Stimulated activated CD4-positive, alpha-beta T cell treated with anti-CD3 and anti-CD28 coated beads, Interleukin-1b, Interleukin-23, amount 100 ng/mL, for 48 hours (primary cell): Measurements from ENCODE around the gene SDR42E2.
A peak's percentile ranks its signal among the peaks of the same experiment; 100 is the strongest.
"Not testable (repeated sequence)": the region's sequence is repeated elsewhere in the genome, so short reads cannot be mapped to it uniquely, and the experiment has no call there.

Experiments used
- DNase-seq: peaks from one replicate; pipeline ENCODE4 v3.0.0-alpha.2; 2020

Gene SDR42E2

DNA sequence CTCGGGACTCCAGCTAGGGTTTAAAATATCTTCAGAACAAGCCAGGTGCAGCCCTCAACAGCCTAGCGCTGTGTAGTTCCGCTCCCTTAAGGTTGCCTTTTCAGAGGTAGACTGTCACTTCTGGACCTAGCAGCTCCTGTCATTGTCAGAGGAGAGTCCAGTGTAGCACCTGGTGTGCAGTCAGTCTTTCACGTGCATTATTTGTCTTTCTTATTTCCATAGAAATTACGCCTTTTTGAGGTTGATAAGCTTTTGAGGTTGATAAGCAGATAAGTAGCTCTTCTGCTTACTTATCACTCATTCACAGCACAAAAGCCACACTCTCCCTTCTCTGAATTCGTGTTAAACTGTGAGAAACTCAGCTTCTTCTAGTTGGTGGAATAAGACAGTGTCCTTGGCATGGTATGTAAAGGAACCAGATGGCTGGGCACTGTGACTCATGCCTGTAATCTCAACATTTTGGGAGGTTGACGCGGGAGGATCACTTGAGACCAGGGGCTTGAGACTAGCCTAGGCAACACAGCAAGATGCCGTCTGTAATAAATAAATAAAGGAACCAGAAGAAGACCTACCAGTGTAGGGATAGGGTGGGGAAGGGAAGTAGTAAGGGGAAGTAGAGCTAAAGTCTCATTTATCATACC, 54.0 kb downstream of the SDR42E2 start:
- no peak for DNase-seq

DNA sequence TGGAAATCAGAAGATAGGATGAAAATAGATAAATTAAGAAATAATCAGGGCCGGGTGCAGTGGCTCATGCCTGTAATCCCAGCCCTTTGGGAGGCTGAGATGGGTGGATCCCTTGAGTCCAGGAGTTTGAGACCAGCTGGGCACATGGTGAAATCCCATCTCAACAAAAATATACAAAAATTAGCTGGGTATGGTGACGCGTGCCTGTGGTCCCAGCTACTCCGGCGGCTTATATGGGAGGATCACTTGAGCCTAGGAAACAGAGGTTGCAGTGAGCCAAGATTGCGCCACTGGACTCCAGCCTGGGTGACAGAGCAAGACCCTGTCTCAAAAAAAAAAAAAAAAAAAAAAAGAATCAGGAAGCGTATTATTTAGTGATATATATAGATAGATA, 54.5 kb downstream of the SDR42E2 start:
- DNase-seq, result not testable (repeated sequence)

DNA sequence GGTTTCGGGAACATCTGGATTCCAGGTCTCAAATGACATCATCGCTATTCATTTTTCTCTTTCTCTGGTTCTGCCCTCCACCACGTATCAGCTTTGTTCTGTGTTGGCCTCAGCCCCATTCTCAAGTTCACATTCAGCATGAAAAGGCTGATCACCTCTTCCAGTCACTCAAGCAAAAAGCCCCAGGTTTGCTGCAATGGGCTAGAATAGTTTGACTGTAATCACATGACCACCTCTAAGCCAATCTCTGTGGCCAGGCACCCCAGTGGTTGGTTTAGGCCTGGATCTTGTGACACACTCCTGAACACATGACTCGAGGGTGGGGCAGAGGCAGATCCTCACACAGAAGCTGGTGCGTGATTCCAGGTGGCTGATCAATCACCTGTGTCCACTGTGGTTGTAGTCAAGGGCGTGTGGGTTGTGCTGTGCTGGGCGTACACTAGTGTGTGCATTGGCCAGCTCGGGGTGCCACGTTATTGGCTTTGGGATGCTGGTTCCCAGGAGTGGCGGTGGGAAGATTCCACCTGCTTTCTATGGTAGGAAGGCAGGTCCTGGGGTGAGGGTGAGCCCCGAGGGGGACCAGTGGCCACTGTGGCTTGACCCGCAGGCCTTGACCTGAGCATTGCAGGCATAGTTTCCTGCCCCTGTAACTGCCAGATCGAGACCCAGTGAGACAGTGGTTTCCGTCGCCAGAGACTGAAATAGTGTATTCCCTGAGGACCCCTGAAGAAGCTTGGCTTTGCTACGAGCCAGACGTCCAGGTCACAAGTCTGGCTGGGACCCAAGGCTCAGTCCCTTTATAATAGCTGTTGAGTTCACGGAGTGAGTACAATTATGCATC, 55.8 kb downstream of the SDR42E2 start:
- DNase-seq, result peak; percentile 60

DNA sequence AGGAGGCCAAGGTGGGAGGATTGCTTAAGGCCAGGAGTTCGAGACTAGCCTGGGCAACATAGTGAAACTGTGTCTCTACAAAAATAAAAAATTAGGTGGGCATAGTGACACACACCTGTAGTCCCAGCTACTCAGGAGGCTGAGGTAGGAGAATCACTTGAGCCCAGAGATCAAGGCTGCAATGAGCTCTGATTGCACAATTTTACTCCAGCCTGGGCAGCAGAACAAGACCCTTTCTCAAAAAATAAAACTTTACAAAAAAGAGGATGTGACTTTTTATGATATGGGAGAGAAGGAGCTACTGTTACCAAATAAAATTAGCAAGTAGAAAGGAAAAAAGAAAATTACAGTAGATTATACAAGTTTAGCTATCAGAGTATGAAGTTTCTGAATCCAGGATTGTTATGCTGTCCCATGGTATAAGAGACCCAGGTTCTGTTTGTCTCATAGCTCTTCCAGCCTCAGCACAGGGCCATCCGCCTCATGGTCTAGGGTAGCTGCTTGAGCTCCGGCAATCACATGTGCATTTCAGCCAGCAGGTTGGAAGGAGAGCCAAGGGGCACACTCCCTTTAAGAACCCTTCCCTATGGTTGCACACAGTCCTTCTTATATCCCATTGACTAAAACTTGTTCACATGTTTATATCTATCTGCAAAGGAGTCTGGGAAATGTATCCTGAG, 57.2 kb downstream of the SDR42E2 start:
- DNase-seq, result no peak

DNA sequence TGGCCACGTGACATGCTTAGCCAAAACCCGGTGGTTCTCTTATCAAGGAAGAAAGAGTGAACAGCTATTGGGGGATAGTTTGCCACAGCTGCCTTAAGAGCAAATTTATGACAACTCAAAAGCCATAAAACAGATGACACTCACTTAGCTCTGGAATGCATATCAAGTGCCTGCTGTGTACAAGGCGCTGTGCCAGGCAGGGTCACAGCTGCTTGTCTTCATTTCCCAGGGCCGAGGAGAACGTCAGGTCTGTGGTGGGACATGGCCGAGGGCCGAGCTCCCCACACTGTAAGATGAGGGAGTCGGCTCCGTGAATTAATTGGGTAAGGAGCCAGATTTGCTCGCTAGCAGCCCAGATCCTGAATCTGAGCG, 57.7 kb downstream of the SDR42E2 start:
- no peak for DNase-seq

DNA sequence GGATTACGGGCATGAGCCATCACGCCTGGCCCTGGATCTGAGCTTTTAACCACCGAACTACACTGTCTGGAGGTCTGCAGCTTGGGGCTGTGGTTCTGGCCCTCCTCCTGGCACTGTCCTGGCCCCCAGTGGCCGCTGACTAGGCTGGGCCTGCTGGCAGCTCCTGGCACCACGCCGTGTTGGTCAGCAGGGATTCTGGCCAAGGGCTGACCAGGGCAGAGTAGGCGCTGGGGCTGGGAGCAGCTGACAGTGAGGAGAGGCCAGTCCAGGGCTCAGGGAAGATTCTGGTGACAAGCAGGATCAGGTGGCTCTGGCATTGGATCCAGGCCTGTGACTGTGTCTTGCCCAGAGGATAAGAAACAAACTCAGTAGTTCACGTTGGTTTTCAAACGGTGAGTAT, 58.4 kb downstream of the SDR42E2 start:
- no peak for DNase-seq

DNA sequence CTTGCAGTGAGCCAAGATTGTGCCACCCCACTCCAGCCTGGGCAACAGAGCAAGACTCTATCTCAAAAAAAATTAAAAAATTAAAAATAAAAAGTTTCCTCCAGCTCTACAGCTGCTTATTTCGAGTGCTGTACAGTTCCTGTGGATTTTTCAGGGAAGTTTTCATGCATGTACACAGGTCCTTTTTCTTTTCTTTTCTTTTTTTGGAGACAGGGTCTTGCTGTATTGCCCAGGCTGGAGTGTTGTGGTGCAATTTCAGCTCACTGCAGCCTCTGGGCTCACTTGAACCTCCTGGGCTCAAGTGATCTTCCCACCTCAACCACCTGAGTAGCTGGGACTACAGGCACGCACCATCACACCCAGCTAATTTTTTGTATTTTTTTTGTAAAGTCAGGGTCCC, 59.7 kb downstream of the SDR42E2 start:
- no peak for DNase-seq

DNA sequence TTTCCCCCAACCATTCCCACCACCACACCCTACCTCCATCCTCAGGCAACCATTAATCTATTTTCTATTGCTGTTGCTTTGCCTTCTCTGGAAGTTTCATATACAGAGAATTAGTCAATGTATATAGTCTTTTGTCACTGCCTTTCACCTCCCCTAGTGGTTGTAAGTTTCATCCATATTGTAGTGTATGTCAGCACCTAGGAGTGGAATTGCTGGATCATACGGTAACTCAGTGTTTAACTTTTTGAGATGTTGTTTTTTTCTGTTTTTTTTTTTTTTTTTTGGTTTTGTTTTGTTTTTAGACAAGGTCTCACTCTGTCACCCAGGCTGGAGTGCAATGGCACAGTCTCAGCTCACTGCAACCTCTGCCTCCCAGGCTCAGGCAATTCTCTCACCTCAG, 60.7 kb downstream of the SDR42E2 start:
- no peak for DNase-seq

DNA sequence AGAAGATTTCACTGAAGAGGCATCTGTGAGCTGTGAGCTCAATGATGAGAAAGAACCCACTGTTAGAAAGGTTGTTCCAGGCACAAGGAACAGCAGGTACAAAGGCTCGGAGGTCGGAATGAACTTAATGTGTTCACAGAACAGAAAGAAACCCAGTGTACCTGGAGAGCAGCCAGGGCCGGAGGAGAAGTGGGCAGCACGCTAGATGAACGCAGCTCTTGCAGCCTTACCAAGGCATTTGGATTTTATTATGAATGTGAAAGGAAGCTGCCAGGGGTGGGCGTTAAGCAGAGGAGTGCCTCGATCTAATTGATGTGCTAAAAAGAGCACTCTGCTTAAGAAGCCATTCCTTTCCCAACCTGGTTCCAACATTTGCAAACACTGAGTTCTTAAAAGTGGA, 62.8 kb downstream of the SDR42E2 start:
- DNase-seq, result no peak

DNA sequence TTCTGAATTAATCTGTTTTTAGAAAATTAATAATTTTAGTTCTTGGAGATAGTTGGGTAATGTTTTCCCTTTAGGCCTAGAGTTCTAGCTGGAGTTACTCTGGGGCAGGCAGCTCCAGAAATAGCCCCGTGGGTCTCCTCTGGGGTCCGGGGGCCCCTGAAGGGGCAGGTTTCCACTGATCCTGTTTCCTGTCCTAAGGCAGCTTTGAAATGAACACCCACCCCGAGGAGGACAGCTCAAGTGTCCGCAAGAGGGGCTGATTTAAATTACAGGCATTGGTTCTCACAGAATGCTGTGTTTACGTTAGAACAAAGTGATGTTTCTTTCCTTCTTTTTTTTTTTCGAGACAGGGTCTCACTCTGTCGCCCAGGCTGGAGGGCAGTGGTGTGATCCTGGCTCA, 67.6 kb downstream of the SDR42E2 start:
- no peak for DNase-seq

DNA sequence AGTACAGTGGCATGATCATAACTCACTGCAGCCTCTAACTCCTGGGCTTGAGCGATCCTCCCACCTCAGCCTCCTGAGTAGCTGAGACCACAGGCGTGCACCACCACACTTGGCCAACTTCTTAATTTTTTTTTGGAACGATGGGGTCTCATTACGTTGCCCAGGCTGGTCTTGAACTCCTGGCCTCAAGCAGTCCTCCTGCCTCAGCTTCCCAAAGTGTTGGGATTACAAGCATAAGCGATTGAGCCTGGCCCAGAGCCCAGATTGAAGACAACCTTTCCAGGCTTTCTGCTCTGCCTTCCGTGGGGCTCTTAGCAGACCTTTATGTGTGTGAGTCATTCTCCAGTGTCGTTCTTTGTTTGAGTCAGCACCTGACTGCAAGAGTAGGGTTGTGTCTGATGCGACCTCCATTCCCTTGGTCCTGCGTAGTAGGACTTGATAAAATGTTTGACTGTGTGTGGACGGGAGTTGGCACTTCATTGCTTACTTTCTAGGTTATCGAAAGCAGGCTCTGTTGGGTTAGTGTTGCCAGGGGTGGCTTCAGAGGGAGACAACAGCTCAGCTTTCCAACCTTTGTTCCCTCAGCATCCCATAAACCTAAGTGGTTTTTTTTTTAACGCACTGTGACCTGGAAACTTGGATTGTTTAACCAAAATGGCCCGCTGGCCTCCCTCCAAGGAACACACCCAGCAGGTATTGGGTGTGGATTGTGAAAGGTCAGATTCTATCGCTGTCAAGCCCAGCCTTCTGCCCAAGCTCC, 70.2 kb downstream of the SDR42E2 start:
- DNase-seq, result peak; percentile 49

DNA sequence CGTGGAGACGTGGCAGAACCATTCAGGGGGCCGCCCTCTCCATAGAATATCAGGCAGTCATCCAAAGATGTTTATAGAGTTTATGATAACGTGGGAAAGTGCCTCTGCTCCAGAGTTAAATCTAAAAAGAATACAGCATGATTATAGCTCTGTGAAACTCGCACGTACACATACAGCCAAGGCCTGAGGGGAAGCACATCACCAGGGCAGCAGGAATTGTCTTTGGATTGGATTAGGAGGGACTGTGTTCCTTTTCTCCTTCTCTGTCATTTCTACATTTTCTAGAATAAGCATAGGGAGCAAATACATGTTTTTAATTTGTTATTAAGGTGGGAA, 70.7 kb downstream of the SDR42E2 start:
- no peak for DNase-seq

DNA sequence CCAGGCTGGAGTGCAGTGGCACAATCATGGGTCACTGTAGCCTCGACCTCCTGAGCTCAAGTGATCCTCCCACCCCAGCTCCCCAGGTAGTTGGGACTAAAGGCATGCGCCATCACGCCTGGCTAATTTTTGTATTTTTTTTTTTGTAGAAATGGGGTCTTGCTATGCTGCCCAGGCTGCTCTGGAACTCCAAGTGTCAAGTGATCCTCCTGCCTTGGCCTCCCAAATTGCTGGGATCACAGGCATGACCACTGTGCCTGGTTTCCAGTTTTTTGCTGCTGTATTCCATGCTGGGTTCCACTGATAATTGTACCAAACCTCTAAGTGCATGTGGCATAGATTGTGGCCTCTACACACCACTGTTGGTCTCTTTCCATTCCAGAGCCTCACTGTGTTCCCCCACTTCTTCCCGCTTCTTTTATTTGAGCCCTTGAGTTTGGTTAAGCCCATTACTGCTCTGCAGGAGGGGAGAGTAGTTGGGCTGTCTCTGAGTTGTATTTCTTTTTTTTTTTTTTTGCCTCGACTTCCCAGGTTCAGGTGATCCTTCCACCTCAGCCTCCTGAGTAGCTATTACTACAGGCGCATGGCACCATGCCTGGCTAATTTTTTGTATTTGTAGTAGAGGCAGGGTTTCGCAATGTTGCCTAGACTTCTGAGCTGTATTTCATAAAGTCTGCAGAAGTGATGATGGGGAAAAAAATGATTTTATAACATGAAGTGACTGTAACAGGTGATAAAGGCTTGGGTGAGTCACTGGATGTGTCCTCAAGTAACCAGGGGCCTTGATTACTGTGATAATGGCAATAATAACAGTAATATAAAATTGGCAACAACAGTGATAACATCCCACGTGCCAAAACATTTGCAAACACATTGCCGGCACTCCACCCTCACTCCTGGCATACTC, 73.8 kb downstream of the SDR42E2 start:
- DNase-seq, result no peak

DNA sequence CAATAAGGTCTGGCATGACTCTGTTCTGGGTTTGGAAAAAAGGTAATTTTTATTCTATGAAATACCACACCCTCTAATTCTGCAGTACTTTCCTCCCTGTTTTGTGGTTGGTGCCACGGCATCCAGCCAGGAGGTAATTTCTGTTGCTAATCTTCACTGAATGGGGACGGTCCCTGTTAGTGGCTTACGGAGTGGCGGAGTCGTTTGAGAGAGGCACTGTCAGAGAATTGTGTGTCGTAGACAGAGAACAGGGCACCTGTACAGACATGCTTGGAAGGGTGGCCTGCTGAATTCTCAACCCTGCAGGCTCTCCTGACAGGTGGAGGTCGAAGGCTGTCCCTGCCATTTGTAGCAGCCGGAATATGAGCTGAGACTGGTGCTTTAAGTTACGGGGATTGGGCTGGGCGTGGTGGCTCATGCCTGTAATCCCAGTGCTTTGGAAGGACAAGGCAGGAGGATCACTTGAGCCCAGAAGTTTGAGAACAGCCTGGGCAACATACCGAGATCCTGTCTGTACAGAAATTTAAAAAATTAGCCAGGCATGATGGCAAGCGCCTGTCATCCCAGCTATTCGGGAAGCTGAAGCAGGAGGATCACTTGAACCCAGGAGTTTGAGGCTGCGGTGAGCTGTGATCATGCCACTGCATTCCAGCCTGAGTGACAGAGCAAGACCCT, 77.0 kb downstream of the SDR42E2 start:
- no peak for DNase-seq

DNA sequence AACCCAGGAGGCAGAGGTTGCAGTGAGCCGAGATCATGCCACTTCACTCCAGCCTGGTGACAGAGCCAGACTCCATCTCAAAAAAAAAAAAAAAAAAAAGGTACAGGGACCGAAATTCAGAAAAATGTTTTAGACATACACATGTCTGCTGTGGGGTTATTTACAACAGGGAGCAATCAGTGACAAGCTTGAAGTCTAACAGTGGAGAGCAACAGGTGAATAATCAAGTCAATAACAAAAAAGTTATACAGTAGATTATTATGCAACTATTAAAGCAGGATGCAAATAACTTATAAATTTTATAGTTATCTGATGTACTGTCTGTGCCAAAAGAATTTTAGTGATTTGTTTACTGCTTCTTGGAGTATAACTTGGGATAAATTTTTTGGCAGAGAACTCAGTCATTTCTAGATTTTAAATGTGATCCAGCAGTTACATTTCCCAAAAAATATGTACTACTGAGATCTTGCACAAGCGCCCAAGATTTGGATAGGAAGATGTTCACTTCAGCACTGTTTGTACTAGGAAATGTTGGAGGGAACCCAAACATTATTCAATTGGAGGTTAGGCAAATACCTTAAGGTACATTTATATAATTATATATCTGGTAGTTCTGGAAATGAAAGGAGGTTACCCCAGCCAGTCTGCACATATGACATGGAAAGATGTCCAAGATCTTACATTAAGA, 77.9 kb downstream of the SDR42E2 start:
- DNase-seq, result no peak
